ENCODE measurements around the gene PARD3B.

GRCh38 chr2:205607146-205607545 lies 1061.9 kb downstream of the PARD3B start:
- TF ChIP-seq CTCF (IDR thresholded peaks at IDR 0.05; ENCODE audit: low read depth, low read length, poor library complexity, severe bottlenecking): no peak
- no peak for TF ChIP-seq EZH2phosphoT487 (IDR thresholded peaks at IDR 0.05; ENCODE audit: borderline replicate concordance, low read length)
